ENCODE measurements around the gene NIPAL3.
"Not testable (repeated sequence)": the region's sequence is repeated elsewhere in the genome, so short reads cannot be mapped to it uniquely, and the experiment has no call there.

NIPAL3 gene

GRCh38 chr1:24489674-24490073 lies 74.1 kb downstream of the NIPAL3 start (continued):
- no peak for TF ChIP-seq TSHZ2 (CRISPR knock-in tag; IDR thresholded peaks at IDR 0.05)
- no peak for TF ChIP-seq ISL1 (CRISPR knock-in tag; IDR thresholded peaks at IDR 0.05)
- no peak for TF ChIP-seq SNAI2 (CRISPR knock-in tag; IDR thresholded peaks at IDR 0.05)
- TF ChIP-seq ZNF8 (CRISPR knock-in tag; IDR thresholded peaks at IDR 0.05): no peak

- ATAC-seq: no peak
- TF ChIP-seq ZC3H10 (CRISPR knock-in tag; IDR thresholded peaks at IDR 0.05) (no peak), TSHZ2 (CRISPR knock-in tag; IDR thresholded peaks at IDR 0.05) (no peak), ZNF8 (CRISPR knock-in tag; IDR thresholded peaks at IDR 0.05) (no peak), ZNF565 (CRISPR knock-in tag; conservative IDR thresholded peaks at IDR 0.05; ENCODE audit: low read depth) (no peak), TOX (CRISPR knock-in tag; IDR thresholded peaks at IDR 0.05; ENCODE audit: borderline replicate concordance) (no peak), ZFP3 (CRISPR knock-in tag; IDR thresholded peaks at IDR 0.05) (no peak), ESRRG (CRISPR knock-in tag; IDR thresholded peaks at IDR 0.05) (no peak), SNAI2 (CRISPR knock-in tag; IDR thresholded peaks at IDR 0.05) (no peak), ARNTL (CRISPR knock-in tag; IDR thresholded peaks at IDR 0.05; ENCODE audit: borderline replicate concordance, low read depth) (no peak), RARB (CRISPR knock-in tag; IDR thresholded peaks at IDR 0.05) (no peak), GLIS3 (CRISPR knock-in tag; IDR thresholded peaks at IDR 0.05) (no peak)
Observed at GRCh38 chr1:24490101-24490781, 74.6 kb downstream of the NIPAL3 start.

DNA sequence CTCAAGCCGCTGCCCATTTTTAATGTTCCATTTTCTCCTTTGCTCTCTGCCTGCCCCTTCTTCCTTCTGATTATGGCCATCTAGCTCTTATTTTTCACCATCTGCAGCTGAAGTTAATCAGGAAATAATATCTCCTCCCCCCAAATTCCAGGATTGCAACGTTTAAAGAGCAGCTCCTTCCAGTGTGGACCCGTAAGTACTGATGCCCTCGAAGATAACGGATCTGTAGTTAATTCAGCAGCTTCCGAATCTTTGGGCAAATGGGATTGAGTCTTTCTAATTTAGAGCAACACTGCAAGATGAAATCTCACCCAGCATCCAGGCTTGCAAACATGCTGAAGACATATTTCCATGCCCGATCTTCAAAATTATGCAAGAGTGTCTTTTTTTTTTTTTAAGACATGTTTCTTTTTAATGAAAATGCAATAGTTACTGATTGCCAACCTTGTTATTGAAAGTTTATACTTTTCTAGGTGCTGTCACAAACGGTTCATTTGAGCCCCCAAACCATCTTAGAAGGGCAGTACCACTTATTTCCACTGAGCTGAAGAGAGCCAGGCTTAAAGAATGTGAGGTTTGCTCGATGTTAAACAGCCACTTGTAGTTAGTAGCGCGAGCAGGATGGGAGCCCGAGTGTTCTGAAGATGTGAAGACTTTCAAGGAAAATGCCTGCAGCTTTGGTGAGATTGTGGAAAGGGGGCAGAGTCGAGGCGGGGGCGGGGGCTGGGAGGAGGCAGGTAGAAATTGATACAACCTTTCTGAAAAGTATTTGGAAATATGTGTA lies 76.2 kb downstream of the NIPAL3 start:
- TF ChIP-seq SNAI2 (CRISPR knock-in tag; IDR thresholded peaks at IDR 0.05): no peak
- no peak for TF ChIP-seq BACH2 (CRISPR knock-in tag; IDR thresholded peaks at IDR 0.05; ENCODE audit: borderline replicate concordance)
- TF ChIP-seq ISL1 (CRISPR knock-in tag; IDR thresholded peaks at IDR 0.05): no peak
- no peak for TF ChIP-seq OSR1 (CRISPR knock-in tag; IDR thresholded peaks at IDR 0.05)
- ATAC-seq: peak; percentile 98

GRCh38 chr1:24492935-24493334 lies 77.3 kb downstream of the NIPAL3 start:
- not testable (repeated sequence) for ATAC-seq

DNA sequence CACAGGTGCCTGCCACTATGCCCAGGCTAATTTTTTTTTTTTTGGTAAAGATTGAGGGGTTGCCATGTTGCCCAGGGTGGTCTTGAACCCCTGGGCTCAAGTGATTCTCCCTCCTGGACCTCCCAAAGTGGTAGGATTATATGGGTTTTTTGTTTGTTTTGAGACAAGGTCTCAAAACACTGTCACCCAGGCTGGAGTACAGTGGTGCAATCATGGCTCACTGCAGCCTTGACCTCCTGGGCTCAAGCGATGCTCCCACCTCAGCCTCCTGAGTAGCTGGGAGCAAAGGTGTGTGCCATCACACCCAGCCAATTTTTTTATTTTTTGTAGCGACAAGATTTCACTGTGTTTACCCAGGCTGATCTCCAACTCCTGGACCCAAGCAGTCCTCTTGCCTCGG lies 78.2 kb downstream of the NIPAL3 start:
- ATAC-seq: no peak
- TF ChIP-seq TCF4 (CRISPR knock-in tag; IDR thresholded peaks at IDR 0.05; ENCODE audit: borderline replicate concordance) (no peak), TSHZ2 (CRISPR knock-in tag; IDR thresholded peaks at IDR 0.05) (no peak), BACH2 (CRISPR knock-in tag; IDR thresholded peaks at IDR 0.05; ENCODE audit: borderline replicate concordance) (no peak), ZFP3 (CRISPR knock-in tag; IDR thresholded peaks at IDR 0.05) (no peak), GLIS3 (CRISPR knock-in tag; IDR thresholded peaks at IDR 0.05) (no peak), CSDC2 (CRISPR knock-in tag; IDR thresholded peaks at IDR 0.05) (no peak), ZFP30 (CRISPR knock-in tag; IDR thresholded peaks at IDR 0.05) (no peak), ISL1 (CRISPR knock-in tag; IDR thresholded peaks at IDR 0.05) (no peak), PPARA (CRISPR knock-in tag; IDR thresholded peaks at IDR 0.05; ENCODE audit: borderline replicate concordance) (no peak), ARNTL (CRISPR knock-in tag; IDR thresholded peaks at IDR 0.05; ENCODE audit: borderline replicate concordance, low read depth) (no peak), ZNF70 (CRISPR knock-in tag; IDR thresholded peaks at IDR 0.05) (no peak), TOX (CRISPR knock-in tag; IDR thresholded peaks at IDR 0.05; ENCODE audit: borderline replicate concordance) (no peak), ESRRG (CRISPR knock-in tag; IDR thresholded peaks at IDR 0.05) (no peak)
- TF ChIP-seq, protein P1, sequence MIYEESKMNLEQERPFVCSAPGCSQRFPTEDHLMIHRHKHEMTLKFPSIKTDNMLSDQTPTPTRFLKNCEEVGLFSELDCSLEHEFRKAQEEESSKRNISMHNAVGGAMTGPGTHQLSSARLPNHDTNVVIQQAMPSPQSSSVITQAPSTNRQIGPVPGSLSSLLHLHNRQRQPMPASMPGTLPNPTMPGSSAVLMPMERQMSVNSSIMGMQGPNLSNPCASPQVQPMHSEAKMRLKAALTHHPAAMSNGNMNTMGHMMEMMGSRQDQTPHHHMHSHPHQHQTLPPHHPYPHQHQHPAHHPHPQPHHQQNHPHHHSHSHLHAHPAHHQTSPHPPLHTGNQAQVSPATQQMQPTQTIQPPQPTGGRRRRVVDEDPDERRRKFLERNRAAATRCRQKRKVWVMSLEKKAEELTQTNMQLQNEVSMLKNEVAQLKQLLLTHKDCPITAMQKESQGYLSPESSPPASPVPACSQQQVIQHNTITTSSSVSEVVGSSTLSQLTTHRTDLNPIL (CRISPR knock-in tag; IDR thresholded peaks at IDR 0.05; ENCODE audit: low read depth): no peak
- TF ChIP-seq, protein P2, sequence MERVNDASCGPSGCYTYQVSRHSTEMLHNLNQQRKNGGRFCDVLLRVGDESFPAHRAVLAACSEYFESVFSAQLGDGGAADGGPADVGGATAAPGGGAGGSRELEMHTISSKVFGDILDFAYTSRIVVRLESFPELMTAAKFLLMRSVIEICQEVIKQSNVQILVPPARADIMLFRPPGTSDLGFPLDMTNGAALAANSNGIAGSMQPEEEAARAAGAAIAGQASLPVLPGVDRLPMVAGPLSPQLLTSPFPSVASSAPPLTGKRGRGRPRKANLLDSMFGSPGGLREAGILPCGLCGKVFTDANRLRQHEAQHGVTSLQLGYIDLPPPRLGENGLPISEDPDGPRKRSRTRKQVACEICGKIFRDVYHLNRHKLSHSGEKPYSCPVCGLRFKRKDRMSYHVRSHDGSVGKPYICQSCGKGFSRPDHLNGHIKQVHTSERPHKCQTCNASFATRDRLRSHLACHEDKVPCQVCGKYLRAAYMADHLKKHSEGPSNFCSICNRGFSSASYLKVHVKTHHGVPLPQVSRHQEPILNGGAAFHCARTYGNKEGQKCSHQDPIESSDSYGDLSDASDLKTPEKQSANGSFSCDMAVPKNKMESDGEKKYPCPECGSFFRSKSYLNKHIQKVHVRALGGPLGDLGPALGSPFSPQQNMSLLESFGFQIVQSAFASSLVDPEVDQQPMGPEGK (CRISPR knock-in tag; IDR thresholded peaks at IDR 0.05; ENCODE audit: borderline replicate concordance): no peak
